Measurements from ENCODE around the gene XYLT1.

The XYLT1 gene

GRCh38 chr16:17272716-17273115 is 198.0 kb downstream of the XYLT1 start:
- Mint-ChIP-seq H3K4me3 (no peak overlapping the region), H3K4me1 (peaks cover 51% of the 10 kb centered on the region), H3K9me3 (no peaks in the 10 kb centered on the region), H3K27me3 (no peaks in the 10 kb centered on the region), H3K36me3 (peaks cover 3% of the 10 kb centered on the region), H3K27ac (no peak overlapping the region)

- Mint-ChIP-seq H3K36me3 (peaks cover 3% of the 10 kb centered on the region), H3K4me3 (no peak overlapping the region), H3K9me3 (no peaks in the 10 kb centered on the region), H3K4me1 (peaks cover 49% of the 10 kb centered on the region), H3K27ac (no peak overlapping the region), H3K27me3 (no peaks in the 10 kb centered on the region)
These were observed 199.1 kb downstream of the XYLT1 start for GRCh38 chr16:17271687-17272086.

GRCh38 chr16:17270683-17271109 is 200.1 kb downstream of the XYLT1 start:
- no peak overlapping the region for H3K27ac Mint-ChIP-seq
- H3K36me3 Mint-ChIP-seq = peaks cover 3% of the 10 kb centered on the region
- no peaks in the 10 kb centered on the region for H3K9me3 Mint-ChIP-seq
- H3K27me3 Mint-ChIP-seq = no peaks in the 10 kb centered on the region
- peaks cover 48% of the 10 kb centered on the region for H3K4me1 Mint-ChIP-seq
- H3K4me3 Mint-ChIP-seq = no peak overlapping the region

- Mint-ChIP-seq H3K36me3 (peaks cover 3% of the 10 kb centered on the region), H3K4me1 (peaks cover 42% of the 10 kb centered on the region), H3K4me3 (no peak overlapping the region), H3K27ac (peak overlapping the region; percentile 8), H3K9me3 (no peaks in the 10 kb centered on the region), H3K27me3 (no peaks in the 10 kb centered on the region)
These were observed 200.6 kb downstream of the XYLT1 start for GRCh38 chr16:17270111-17270510.

GRCh38 chr16:17269439-17269838 is 201.3 kb downstream of the XYLT1 start:
- no peaks in the 10 kb centered on the region for H3K9me3 Mint-ChIP-seq
- H3K27me3 Mint-ChIP-seq = no peaks in the 10 kb centered on the region
- peaks cover 3% of the 10 kb centered on the region for H3K36me3 Mint-ChIP-seq
- H3K27ac Mint-ChIP-seq = no peak overlapping the region
- H3K4me3 Mint-ChIP-seq = no peak overlapping the region
- peaks cover 35% of the 10 kb centered on the region for H3K4me1 Mint-ChIP-seq

- no peak overlapping the region for H3K27ac Mint-ChIP-seq
- no peaks in the 10 kb centered on the region for H3K27me3 Mint-ChIP-seq
- H3K36me3 Mint-ChIP-seq = no peaks in the 10 kb centered on the region
- no peaks in the 10 kb centered on the region for H3K9me3 Mint-ChIP-seq
- H3K4me1 Mint-ChIP-seq = peaks cover 37% of the 10 kb centered on the region
- no peak overlapping the region for H3K4me3 Mint-ChIP-seq
These were observed 204.0 kb downstream of the XYLT1 start for GRCh38 chr16:17266608-17267313.

GRCh38 chr16:17265154-17265553 is 205.6 kb downstream of the XYLT1 start:
- H3K36me3 Mint-ChIP-seq = no peaks in the 10 kb centered on the region
- H3K4me3 Mint-ChIP-seq = no peak overlapping the region
- H3K4me1 Mint-ChIP-seq = peaks cover 32% of the 10 kb centered on the region
- H3K27me3 Mint-ChIP-seq = no peaks in the 10 kb centered on the region
- H3K9me3 Mint-ChIP-seq = no peaks in the 10 kb centered on the region
- H3K27ac Mint-ChIP-seq = no peak overlapping the region

GRCh38 chr16:17261197-17261858 is 209.4 kb downstream of the XYLT1 start:
- H3K36me3 Mint-ChIP-seq = peaks cover 11% of the 10 kb centered on the region
- no peaks in the 10 kb centered on the region for H3K27me3 Mint-ChIP-seq
- no peak overlapping the region for H3K27ac Mint-ChIP-seq
- H3K9me3 Mint-ChIP-seq = no peaks in the 10 kb centered on the region
- H3K4me3 Mint-ChIP-seq = no peak overlapping the region
- peaks cover 36% of the 10 kb centered on the region for H3K4me1 Mint-ChIP-seq

GRCh38 chr16:17260276-17260849 is 210.4 kb downstream of the XYLT1 start:
- H3K9me3 Mint-ChIP-seq = no peaks in the 10 kb centered on the region
- no peaks in the 10 kb centered on the region for H3K27me3 Mint-ChIP-seq
- H3K4me3 Mint-ChIP-seq = no peak overlapping the region
- H3K4me1 Mint-ChIP-seq = peaks cover 31% of the 10 kb centered on the region
- H3K27ac Mint-ChIP-seq = no peak overlapping the region
- H3K36me3 Mint-ChIP-seq = peaks cover 12% of the 10 kb centered on the region

GRCh38 chr16:17259751-17260270 is 210.9 kb downstream of the XYLT1 start:
- H3K4me1 Mint-ChIP-seq = peaks cover 31% of the 10 kb centered on the region
- no peaks in the 10 kb centered on the region for H3K27me3 Mint-ChIP-seq
- no peaks in the 10 kb centered on the region for H3K9me3 Mint-ChIP-seq
- H3K4me3 Mint-ChIP-seq = no peak overlapping the region
- no peak overlapping the region for H3K27ac Mint-ChIP-seq
- H3K36me3 Mint-ChIP-seq = peaks cover 13% of the 10 kb centered on the region

- Mint-ChIP-seq H3K4me3 (no peak overlapping the region), H3K4me1 (peaks cover 29% of the 10 kb centered on the region), H3K27me3 (no peaks in the 10 kb centered on the region), H3K27ac (no peak overlapping the region), H3K9me3 (no peaks in the 10 kb centered on the region), H3K36me3 (peaks cover 13% of the 10 kb centered on the region)
These were observed 211.7 kb downstream of the XYLT1 start for GRCh38 chr16:17258848-17259713.

- no peaks in the 10 kb centered on the region for H3K27me3 Mint-ChIP-seq
- no peak overlapping the region for H3K27ac Mint-ChIP-seq
- H3K36me3 Mint-ChIP-seq = peaks cover 13% of the 10 kb centered on the region
- no peaks in the 10 kb centered on the region for H3K9me3 Mint-ChIP-seq
- H3K4me1 Mint-ChIP-seq = peaks cover 23% of the 10 kb centered on the region
- H3K4me3 Mint-ChIP-seq = no peak overlapping the region
These were observed 212.6 kb downstream of the XYLT1 start for GRCh38 chr16:17258077-17258599.

- Mint-ChIP-seq H3K27me3 (no peaks in the 10 kb centered on the region), H3K4me3 (no peak overlapping the region), H3K36me3 (peaks cover 13% of the 10 kb centered on the region), H3K9me3 (no peaks in the 10 kb centered on the region), H3K27ac (no peak overlapping the region), H3K4me1 (peaks cover 19% of the 10 kb centered on the region)
These were observed 213.2 kb downstream of the XYLT1 start for GRCh38 chr16:17257426-17258023.

- Mint-ChIP-seq H3K4me3 (no peak overlapping the region), H3K4me1 (no peaks in the 10 kb centered on the region), H3K36me3 (peaks cover 5% of the 10 kb centered on the region), H3K27me3 (no peaks in the 10 kb centered on the region), H3K9me3 (no peaks in the 10 kb centered on the region), H3K27ac (no peak overlapping the region)
These were observed 218.1 kb downstream of the XYLT1 start for GRCh38 chr16:17252701-17253100.

- Mint-ChIP-seq H3K27ac (no peak overlapping the region), H3K4me3 (no peak overlapping the region), H3K4me1 (peaks cover 2% of the 10 kb centered on the region), H3K9me3 (no peaks in the 10 kb centered on the region), H3K27me3 (no peaks in the 10 kb centered on the region), H3K36me3 (peaks cover 5% of the 10 kb centered on the region)
These were observed 218.7 kb downstream of the XYLT1 start for GRCh38 chr16:17252064-17252463.
